Neural cell (in vitro differentiated cells): Measurements from ENCODE around the gene ITGA8. TPM values are rescaled to one million over a fixed set of nuclear protein-coding genes. Genes with fewer than 3 reads are reported as not detected.
A peak's percentile ranks its signal among the peaks of the same experiment; 100 is the strongest.

Source experiments
- H2AFZ ChIP-seq: fragments of 200-600, 300-800 bp; sonication (generic), shearing (Covaris generic); 2 replicates; pipeline ENCODE4 v1.6.0; 2014; ENCODE audit warnings: low read depth, mild to moderate bottlenecking, antibody characterized with exemption, low read length, moderate library complexity
- H3F3A ChIP-seq: fragments of 200-600 bp; shearing (Covaris generic); 2 replicates; pipeline ENCODE4 v1.6.1; 2016; ENCODE audit warnings: mild to moderate bottlenecking, moderate library complexity, mixed read lengths, antibody characterized with exemption, low read length; ENCODE audit not compliant: insufficient read depth, poor library complexity, severe bottlenecking
- H3K27ac ChIP-seq: fragments of 200-600, 300-800 bp; sonication (generic), shearing (Covaris generic); 2 replicates; pipeline ENCODE4 v1.5.1; 2014; ENCODE audit warnings: mild to moderate bottlenecking, low read length, moderate library complexity
- H3K27me3 ChIP-seq: fragments of 300-800, 200-600 bp; sonication (generic), shearing (Covaris generic); 2 replicates; pipeline ENCODE4 v1.6.0; 2014; ENCODE audit warnings: mild to moderate bottlenecking, low read depth, low read length, moderate library complexity; ENCODE audit not compliant: insufficient read depth
- H3K36me3 ChIP-seq: fragments of 300-800, 200-600 bp; sonication (generic), shearing (Covaris generic); 2 replicates; pipeline ENCODE4 v1.5.1; 2014; ENCODE audit warnings: mild to moderate bottlenecking, antibody characterized with exemption, low read length, moderate library complexity; ENCODE audit not compliant: insufficient read depth
- H3K4me2 ChIP-seq: fragments of 300-800, 200-600 bp; sonication (generic), shearing (Covaris generic); 2 replicates; pipeline ENCODE4 v1.6.0; 2014; ENCODE audit warnings: mild to moderate bottlenecking, low read length
- H3K4me3 ChIP-seq: fragments of 300-800, 200-600 bp; sonication (generic), shearing (Covaris generic); 2 replicates; pipeline ENCODE4 v1.5.1; 2014; ENCODE audit warnings: mild to moderate bottlenecking, low read length, moderate library complexity
- H3K79me2 ChIP-seq: fragments of 200-600 bp; shearing (Covaris generic); replicated peaks from 2 replicates; pipeline ENCODE4 v1.6.0; 2014; ENCODE audit warnings: mild to moderate bottlenecking, low read length, moderate library complexity; ENCODE audit not compliant: insufficient read depth
- H3K9ac ChIP-seq: fragments of 300-800, 200-600 bp; sonication (generic), shearing (Covaris generic); 2 replicates; pipeline ENCODE4 v1.6.1; 2016; ENCODE audit warnings: mild to moderate bottlenecking, low read length, mixed read lengths
- H3K9me2 ChIP-seq: fragments of 200-600 bp; shearing (Covaris generic); 2 replicates; pipeline ENCODE4 v1.6.1; 2016; ENCODE audit warnings: mild to moderate bottlenecking, low read length, mixed read lengths; ENCODE audit not compliant: insufficient read depth
- H3K9me3 ChIP-seq: fragments of 200-600, 300-800 bp; sonication (generic), shearing (Covaris generic); 2 replicates; pipeline ENCODE4 v1.6.1; 2016; ENCODE audit warnings: mild to moderate bottlenecking, mixed run types, low read length, moderate library complexity, mixed read lengths
- H4K20me1 ChIP-seq: fragments of 200-600 bp; shearing (Covaris generic); 2 replicates; pipeline ENCODE4 v1.6.1; 2016; ENCODE audit warnings: mild to moderate bottlenecking, mixed run types; ENCODE audit not compliant: insufficient read depth
- EP300 ChIP-seq: fragments of 450-650 bp; conservative IDR thresholded peaks from 2 replicates; pipeline ENCODE4 v1.6.1; 2014; ENCODE audit warnings: antibody characterized with exemption, mild to moderate bottlenecking, moderate library complexity; ENCODE audit not compliant: poor library complexity, severe bottlenecking
- EZH2 ChIP-seq: fragments of 200-600, 300-800 bp; shearing (Covaris generic), sonication (generic); IDR thresholded peaks from 2 replicates; pipeline ENCODE4 v1.6.1; 2014; ENCODE audit warnings: antibody characterized with exemption, low read length, borderline replicate concordance, mild to moderate bottlenecking; ENCODE audit not compliant: insufficient read depth, poor library complexity, severe bottlenecking
- POLR2AphosphoS5 ChIP-seq: IDR thresholded peaks from 2 replicates; pipeline ENCODE4 v1.6.1; 2012
- RAD21 ChIP-seq: fragments of 450-650 bp; conservative IDR thresholded peaks from 2 replicates; pipeline ENCODE4 v1.6.1; 2014; ENCODE audit warnings: antibody characterized with exemption, mild to moderate bottlenecking, moderate library complexity
- TAF1 ChIP-seq: IDR thresholded peaks from 2 replicates; pipeline ENCODE4 v1.6.1; 2012; ENCODE audit warnings: low read depth
- polyA plus RNA-seq: library from polyadenylated mRNA; depleted of rRNA; stranded (reverse); fragments of >200 nt; gene quantifications from 2 replicates; pipeline ENCODE4 v1.2.3, GENCODE V29; 2014
- TF ChIP-seq, protein P1 (sequence below): IDR thresholded peaks from 2 replicates; pipeline ENCODE4 v1.6.1; 2012; ENCODE audit warnings: borderline replicate concordance
- TF ChIP-seq, protein P2 (sequence below): fragments of 450-650 bp; IDR thresholded peaks from 2 replicates; pipeline ENCODE4 v1.5.1; 2014; ENCODE audit warnings: antibody characterized with exemption, mild to moderate bottlenecking, moderate library complexity; ENCODE audit not compliant: poor library complexity, severe bottlenecking

ITGA8 gene
- polyA plus RNA-seq, 1 donor from 2014 or later: 0.11 TPM

DNA sequence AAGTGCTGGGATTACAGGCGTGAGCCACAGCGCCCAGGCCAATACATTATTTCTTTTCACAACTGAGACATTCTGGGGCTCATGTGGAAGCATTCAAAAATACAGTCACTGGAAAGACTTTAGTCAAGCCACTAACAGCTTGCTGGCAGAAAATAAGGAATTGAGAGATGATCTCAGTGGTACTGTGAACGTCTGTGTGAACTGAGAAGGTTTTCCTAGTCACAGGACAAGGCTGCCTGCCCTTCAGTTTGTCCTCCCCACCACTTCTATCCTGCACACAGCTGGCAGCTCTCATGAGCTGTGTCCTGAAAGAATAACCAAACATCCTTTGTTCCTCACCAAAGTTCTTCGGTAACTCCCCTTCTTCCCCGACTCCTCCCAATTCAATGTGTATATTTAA, 31.3 kb upstream of the ITGA8 start:
- Histone ChIP-seq H3K4me2 (no peak overlapping the region), H2AFZ (no peak overlapping the region), H3K9me3 (no peaks in the 10 kb centered on the region), H3K4me3 (no peak overlapping the region), H3K79me2 (no peaks in the 10 kb centered on the region), H3K9ac (no peak overlapping the region), H3K27ac (no peak overlapping the region), H3K36me3 (no peaks in the 10 kb centered on the region), H3F3A (no peaks in the 10 kb centered on the region), H3K9me2 (no peaks in the 10 kb centered on the region), H4K20me1 (no peaks in the 10 kb centered on the region), H3K27me3 (no peaks in the 10 kb centered on the region)
- TF ChIP-seq EZH2 (no peak), RAD21 (no peak), TAF1 (no peak)
- TF ChIP-seq, protein P1, sequence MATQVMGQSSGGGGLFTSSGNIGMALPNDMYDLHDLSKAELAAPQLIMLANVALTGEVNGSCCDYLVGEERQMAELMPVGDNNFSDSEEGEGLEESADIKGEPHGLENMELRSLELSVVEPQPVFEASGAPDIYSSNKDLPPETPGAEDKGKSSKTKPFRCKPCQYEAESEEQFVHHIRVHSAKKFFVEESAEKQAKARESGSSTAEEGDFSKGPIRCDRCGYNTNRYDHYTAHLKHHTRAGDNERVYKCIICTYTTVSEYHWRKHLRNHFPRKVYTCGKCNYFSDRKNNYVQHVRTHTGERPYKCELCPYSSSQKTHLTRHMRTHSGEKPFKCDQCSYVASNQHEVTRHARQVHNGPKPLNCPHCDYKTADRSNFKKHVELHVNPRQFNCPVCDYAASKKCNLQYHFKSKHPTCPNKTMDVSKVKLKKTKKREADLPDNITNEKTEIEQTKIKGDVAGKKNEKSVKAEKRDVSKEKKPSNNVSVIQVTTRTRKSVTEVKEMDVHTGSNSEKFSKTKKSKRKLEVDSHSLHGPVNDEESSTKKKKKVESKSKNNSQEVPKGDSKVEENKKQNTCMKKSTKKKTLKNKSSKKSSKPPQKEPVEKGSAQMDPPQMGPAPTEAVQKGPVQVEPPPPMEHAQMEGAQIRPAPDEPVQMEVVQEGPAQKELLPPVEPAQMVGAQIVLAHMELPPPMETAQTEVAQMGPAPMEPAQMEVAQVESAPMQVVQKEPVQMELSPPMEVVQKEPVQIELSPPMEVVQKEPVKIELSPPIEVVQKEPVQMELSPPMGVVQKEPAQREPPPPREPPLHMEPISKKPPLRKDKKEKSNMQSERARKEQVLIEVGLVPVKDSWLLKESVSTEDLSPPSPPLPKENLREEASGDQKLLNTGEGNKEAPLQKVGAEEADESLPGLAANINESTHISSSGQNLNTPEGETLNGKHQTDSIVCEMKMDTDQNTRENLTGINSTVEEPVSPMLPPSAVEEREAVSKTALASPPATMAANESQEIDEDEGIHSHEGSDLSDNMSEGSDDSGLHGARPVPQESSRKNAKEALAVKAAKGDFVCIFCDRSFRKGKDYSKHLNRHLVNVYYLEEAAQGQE: no peak
- TF ChIP-seq, protein P2, sequence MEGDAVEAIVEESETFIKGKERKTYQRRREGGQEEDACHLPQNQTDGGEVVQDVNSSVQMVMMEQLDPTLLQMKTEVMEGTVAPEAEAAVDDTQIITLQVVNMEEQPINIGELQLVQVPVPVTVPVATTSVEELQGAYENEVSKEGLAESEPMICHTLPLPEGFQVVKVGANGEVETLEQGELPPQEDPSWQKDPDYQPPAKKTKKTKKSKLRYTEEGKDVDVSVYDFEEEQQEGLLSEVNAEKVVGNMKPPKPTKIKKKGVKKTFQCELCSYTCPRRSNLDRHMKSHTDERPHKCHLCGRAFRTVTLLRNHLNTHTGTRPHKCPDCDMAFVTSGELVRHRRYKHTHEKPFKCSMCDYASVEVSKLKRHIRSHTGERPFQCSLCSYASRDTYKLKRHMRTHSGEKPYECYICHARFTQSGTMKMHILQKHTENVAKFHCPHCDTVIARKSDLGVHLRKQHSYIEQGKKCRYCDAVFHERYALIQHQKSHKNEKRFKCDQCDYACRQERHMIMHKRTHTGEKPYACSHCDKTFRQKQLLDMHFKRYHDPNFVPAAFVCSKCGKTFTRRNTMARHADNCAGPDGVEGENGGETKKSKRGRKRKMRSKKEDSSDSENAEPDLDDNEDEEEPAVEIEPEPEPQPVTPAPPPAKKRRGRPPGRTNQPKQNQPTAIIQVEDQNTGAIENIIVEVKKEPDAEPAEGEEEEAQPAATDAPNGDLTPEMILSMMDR: no peak

DNA sequence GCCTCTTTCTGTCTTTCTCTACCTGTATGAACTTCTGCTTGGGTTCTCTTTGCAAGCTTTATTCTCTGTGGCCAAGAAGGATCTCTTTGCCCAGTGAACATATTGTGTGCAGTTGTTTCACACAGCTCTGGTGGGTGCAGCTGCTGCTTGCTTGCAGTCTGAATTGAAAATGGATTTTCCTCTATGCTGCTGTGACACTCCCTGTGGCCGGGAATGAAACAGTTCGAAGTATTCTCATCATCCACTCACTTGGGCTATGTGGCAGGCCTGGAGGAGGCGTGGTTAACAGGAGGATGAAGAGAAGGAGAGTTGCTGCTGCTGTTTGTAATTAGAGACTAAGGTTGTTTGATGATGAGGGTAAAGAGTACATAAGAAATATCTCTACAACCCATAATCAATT, 28.4 kb upstream of the ITGA8 start:
- no peaks in the 10 kb centered on the region for H3K36me3 ChIP-seq
- TF ChIP-seq EP300 (no peak), POLR2AphosphoS5 (no peak)
- TF ChIP-seq, protein P2: peak; percentile 15
- TF ChIP-seq, protein P1: no peak
- no peak overlapping the region for H2AFZ ChIP-seq
- H4K20me1 ChIP-seq: no peaks in the 10 kb centered on the region
- no peaks in the 10 kb centered on the region for H3K9me2 ChIP-seq
- H3K79me2 ChIP-seq: no peaks in the 10 kb centered on the region
- no peaks in the 10 kb centered on the region for H3K9me3 ChIP-seq
- H3F3A ChIP-seq: no peaks in the 10 kb centered on the region
- no peak overlapping the region for H3K27ac ChIP-seq
- H3K4me3 ChIP-seq: no peak overlapping the region
- no peaks in the 10 kb centered on the region for H3K27me3 ChIP-seq
- H3K9ac ChIP-seq: no peak overlapping the region
- no peak overlapping the region for H3K4me2 ChIP-seq
